Kidney (tissue), 14 donors: ENCODE measurements around the gene ADAMTSL4. TPM values are rescaled to one million over a fixed set of nuclear protein-coding genes. Genes with fewer than 3 reads are reported as not detected.
A peak's percentile ranks its signal among the peaks of the same experiment; 100 is the strongest.
"Not testable (repeated sequence)": the region's sequence is repeated elsewhere in the genome, so short reads cannot be mapped to it uniquely, and the experiment has no call there.

Experiments used
- DNase-seq, 5 donors: peaks; one replicate each; pipeline ENCODE4 v3.0.0-alpha.2; 2013 to 2020
- FAIRE-seq: peaks from 2 replicates; lab custom pipeline; 2012; peaks lifted over from hg19 to GRCh38; lab: Jason Lieb, UNC
- H3K27ac ChIP-seq, 2 donors: one replicate each; pipeline ENCODE4 v1.7.0; 2013; ENCODE audit warnings: low read depth in 2 of 2, low read length in 2 of 2, inconsistent platforms in 1 of 2
- H3K27me3 ChIP-seq: one replicate; pipeline ENCODE4 v1.7.1; 2013; ENCODE audit warnings: low read length, inconsistent platforms; ENCODE audit not compliant: control insufficient read depth, insufficient read depth
- H3K36me3 ChIP-seq, 3 donors: one replicate each; pipeline versions ENCODE4 v1.7.0 to v1.7.1; 2013; ENCODE audit warnings: low read length in 3 of 3, control low read depth in 1 of 3, inconsistent platforms in 1 of 3; ENCODE audit not compliant: insufficient read depth in 3 of 3, control insufficient read depth in 2 of 3
- H3K4me1 ChIP-seq, 3 donors: one replicate each; pipeline versions ENCODE4 v1.7.0 to v1.7.1; 2013; ENCODE audit warnings: low read length in 3 of 3, inconsistent platforms in 1 of 3, low read depth in 1 of 3; ENCODE audit not compliant: control insufficient read depth in 2 of 3, insufficient read depth in 2 of 3
- H3K4me3 ChIP-seq, 3 donors: one replicate each; pipeline versions ENCODE4 v1.7.0 to v1.8.1; 2013; ENCODE audit warnings: low read length in 3 of 3, control low read depth in 1 of 3, inconsistent platforms in 1 of 3
- H3K9ac ChIP-seq, 3 donors: one replicate each; pipeline versions ENCODE4 v1.7.0 to v1.7.1; 2013; ENCODE audit warnings: low read length in 3 of 3, control low read depth in 1 of 3, inconsistent platforms in 1 of 3
- H3K9me3 ChIP-seq, 3 donors: one replicate each; pipeline versions ENCODE4 v1.7.0 to v1.7.1; 2013; ENCODE audit warnings: low read length in 3 of 3, control low read depth in 1 of 3, inconsistent platforms in 1 of 3; ENCODE audit not compliant: control insufficient read depth in 2 of 3, insufficient read depth in 1 of 3
- intact Hi-C: fragments of 100-400 bp; cut with DNase I; formaldehyde crosslinking; loops from one replicate; pipeline ENCODE4 v1.11.1; 2022
- polyA plus RNA-seq: library from polyadenylated mRNA; stranded (reverse); fragments of 350-450 nt; fragmentation: Illumina TruSeq; extraction: RNeasy Lipid Tissue Mini Kit (QIAGEN cat#74804); gene quantifications from one replicate; pipeline ENCODE4 v1.2.3, GENCODE V29; 2014; ENCODE audit warnings: low read depth, low replicate concordance; ENCODE audit not compliant: insufficient read depth
- total RNA-seq: library from RNA; stranded (reverse); fragmentation: NEBNext Ultra II Directional; extraction: Animal tissue kit (Norgen Biotek cat#: 25700); gene quantifications from one replicate; pipeline ENCODE4 v1.2.1, GENCODE V29; 2021
- TF ChIP-seq, protein P1 (sequence below): IDR thresholded peaks from 3 replicates; pipeline ENCODE4 v1.5.1; 2012; ENCODE audit warnings: mild to moderate bottlenecking, moderate library complexity, borderline replicate concordance; ENCODE audit not compliant: insufficient read depth; ENCODE audit errors: extremely low read depth
- donor health status: control.
- donor health status: control.
- donor health status: control.
- donor health status: control.
- donor health status: control.
- donor health status: DM: yes; HTN: yes; CAD: no.
- donor health status: Normal renal cell carcinoma (clear cell type).

Gene ADAMTSL4
- total and polyA plus RNA-seq, 2 donors from 2014 or later = 6.9 to 20.0 TPM

DNA sequence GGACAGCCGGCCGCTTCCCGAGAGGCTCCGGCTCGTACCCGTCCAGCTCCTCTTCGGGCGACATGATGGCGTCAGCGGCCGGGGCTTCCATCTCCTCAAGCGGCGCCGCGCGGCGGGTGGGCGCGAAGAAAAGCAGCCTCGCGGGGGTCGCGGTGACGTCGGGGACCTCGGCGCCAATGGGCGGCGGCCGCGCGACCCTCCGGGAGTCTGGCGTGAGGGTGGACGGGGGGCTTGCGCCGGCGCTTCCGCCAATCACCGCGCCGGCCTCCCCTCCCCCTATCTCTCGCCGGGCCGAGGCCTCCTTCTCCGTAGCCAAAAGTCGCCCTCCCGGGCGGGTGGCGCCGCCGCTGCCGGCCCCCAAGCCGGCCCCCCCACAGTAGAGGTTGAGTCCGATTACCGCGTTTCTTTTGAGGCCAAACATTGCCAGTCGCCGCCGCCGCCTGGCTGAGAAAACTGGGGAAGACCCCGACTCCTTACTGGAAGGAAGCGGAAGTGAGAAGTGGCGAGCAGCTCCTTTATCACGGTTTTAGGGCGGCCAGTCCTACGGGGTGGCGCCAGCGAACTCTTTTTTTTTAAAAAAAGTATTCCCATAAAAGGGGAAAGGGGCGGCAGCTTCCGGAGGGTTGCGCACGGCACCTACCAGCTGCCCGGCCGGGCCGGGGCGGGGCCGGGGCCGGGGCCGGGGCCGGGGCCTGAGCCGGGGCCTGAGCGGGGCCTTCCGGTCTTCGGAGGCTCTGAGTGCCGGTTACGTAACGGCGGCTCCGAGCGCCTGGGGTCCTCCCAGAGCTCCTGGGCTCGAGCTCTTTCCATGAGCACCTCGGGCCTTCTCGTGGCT, 30.1 kb downstream of the ADAMTSL4 start, which contains the start of gene MCL1:
MCL1 (minus strand) TSS at position 501 of the 835 bp plus-strand sequence; CDS start at position 421, 80 bp downstream.
- Histone ChIP-seq H3K4me3 (peak within 1 kb of the TSS; percentile 96 to 99 (median 97)), H3K27me3 (no peaks in the 10 kb centered on the region), H3K9me3 (no peaks in the 10 kb centered on the region), H3K36me3 (peaks cover 14 to 44% (median 24%) of the 10 kb centered on the region in 3 donors), H3K9ac (peak within 1 kb of the TSS; percentile 98 to 100 (median 98)), H3K27ac (peak within 1 kb of the TSS; percentile 100), H3K4me1 (peaks cover 10 to 25% (median 11%) of the 10 kb centered on the region in 3 donors)
- TF ChIP-seq, protein P1, sequence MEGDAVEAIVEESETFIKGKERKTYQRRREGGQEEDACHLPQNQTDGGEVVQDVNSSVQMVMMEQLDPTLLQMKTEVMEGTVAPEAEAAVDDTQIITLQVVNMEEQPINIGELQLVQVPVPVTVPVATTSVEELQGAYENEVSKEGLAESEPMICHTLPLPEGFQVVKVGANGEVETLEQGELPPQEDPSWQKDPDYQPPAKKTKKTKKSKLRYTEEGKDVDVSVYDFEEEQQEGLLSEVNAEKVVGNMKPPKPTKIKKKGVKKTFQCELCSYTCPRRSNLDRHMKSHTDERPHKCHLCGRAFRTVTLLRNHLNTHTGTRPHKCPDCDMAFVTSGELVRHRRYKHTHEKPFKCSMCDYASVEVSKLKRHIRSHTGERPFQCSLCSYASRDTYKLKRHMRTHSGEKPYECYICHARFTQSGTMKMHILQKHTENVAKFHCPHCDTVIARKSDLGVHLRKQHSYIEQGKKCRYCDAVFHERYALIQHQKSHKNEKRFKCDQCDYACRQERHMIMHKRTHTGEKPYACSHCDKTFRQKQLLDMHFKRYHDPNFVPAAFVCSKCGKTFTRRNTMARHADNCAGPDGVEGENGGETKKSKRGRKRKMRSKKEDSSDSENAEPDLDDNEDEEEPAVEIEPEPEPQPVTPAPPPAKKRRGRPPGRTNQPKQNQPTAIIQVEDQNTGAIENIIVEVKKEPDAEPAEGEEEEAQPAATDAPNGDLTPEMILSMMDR = peak; percentile 19
- DNase-seq (peak; percentile 96 to 98 (median 97)), FAIRE-seq (no peak)
- intact Hi-C loops = loop anchor here (10.0 kb wide), 1 partner anchor 45 kb away; the partner anchor contains the start of gene ENSA

- intact Hi-C loops = loop anchor here (10.0 kb wide), 1 partner anchor 45 kb away; the partner anchor contains the start of gene ENSA
- H3K27ac ChIP-seq = peak overlapping the region; percentile 97 to 100
- no peaks in the 10 kb centered on the region for H3K9me3 ChIP-seq
- peak overlapping the region; percentile 68 to 84 (median 79) for H3K4me3 ChIP-seq
- H3K27me3 ChIP-seq = no peaks in the 10 kb centered on the region
- DNase-seq (no peak), FAIRE-seq (no peak)
- TF ChIP-seq, protein P1 = no peak
- H3K4me1 ChIP-seq = peaks cover 7 to 17% (median 10%) of the 10 kb centered on the region in 3 donors
- peak overlapping the region; percentile 64 to 96 (median 91) for H3K9ac ChIP-seq
- peaks cover 13 to 37% (median 19%) of the 10 kb centered on the region in 3 donors for H3K36me3 ChIP-seq
Observed at GRCh38 chr1:150579945-150580642, 30.9 kb downstream of the ADAMTSL4 start.

DNA sequence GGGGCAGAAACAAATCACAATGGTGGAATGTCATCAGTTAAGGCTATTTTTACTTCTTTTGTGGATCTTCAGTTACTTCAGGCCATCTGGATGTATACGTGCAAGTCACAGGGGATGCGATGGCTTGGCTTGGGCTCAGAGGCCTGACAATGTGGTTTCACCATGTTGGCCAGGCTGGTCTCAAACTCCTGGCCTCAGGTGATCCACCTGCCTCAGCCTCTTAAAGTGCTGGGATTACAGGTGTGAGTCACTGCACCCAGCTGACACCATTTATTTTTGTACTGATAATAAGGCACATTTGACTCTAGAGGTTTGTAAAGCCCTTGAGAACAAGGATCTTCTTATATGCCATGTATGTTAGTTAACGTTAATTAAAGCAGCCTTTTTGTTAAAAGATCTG, 31.8 kb downstream of the ADAMTSL4 start:
- FAIRE-seq, DNase-seq, H3K9me3 ChIP-seq, H3K27me3 ChIP-seq, H3K27ac ChIP-seq, H3K4me3 ChIP-seq, H3K4me1 ChIP-seq, intact Hi-C loops, H3K9ac ChIP-seq: not testable (repeated sequence)
- peaks cover 6 to 28% (median 11%) of the 10 kb centered on the region in 3 donors for H3K36me3 ChIP-seq

DNA sequence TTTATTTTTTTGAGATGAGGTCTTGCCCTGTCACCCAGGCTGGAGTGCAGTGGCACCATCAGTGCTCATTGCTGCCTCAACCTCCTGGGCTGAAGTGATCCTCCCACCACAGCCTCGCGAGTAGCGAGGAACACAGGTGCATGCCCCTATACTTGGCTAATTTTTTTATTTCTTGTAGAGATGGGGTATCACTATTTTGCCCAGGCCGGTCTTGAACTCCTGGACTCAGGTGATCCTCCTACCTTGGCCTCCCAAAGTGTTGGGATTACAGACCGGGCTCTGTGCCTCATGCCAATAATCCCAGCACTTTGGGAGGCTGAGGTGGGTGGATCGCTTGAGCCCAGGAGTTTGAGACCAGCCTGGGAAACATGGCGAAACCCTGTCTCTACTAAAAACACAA, 32.2 kb downstream of the ADAMTSL4 start:
- H3K4me1 ChIP-seq, H3K4me3 ChIP-seq, H3K27me3 ChIP-seq, DNase-seq, intact Hi-C loops, FAIRE-seq, H3K9ac ChIP-seq, H3K9me3 ChIP-seq, H3K27ac ChIP-seq: not testable (repeated sequence)
- H3K36me3 ChIP-seq = peaks cover 5 to 23% (median 7%) of the 10 kb centered on the region in 3 donors

- H3K27ac ChIP-seq, intact Hi-C loops, FAIRE-seq, H3K4me1 ChIP-seq, H3K9me3 ChIP-seq, H3K4me3 ChIP-seq, DNase-seq, H3K9ac ChIP-seq, H3K27me3 ChIP-seq: not testable (repeated sequence)
- peaks cover 3 to 18% (median 6%) of the 10 kb centered on the region in 3 donors for H3K36me3 ChIP-seq
Observed at GRCh38 chr1:150581962-150582361, 32.8 kb downstream of the ADAMTSL4 start.
